Mononuclear cell (primary cell): Measurements from ENCODE around the gene WDR89. TPM values are rescaled to one million over a fixed set of nuclear protein-coding genes. Genes with fewer than 3 reads are reported as not detected.
"Not testable (repeated sequence)": the region's sequence is repeated elsewhere in the genome, so short reads cannot be mapped to it uniquely, and the experiment has no call there.

Experiments used
- H3K27me3 ChIP-seq: 2 replicates; pipeline ENCODE4 v1.6.0; 2011; ENCODE audit warnings: low read length, control low read depth; ENCODE audit not compliant: insufficient read depth
- H3K4me1 ChIP-seq: 2 replicates; pipeline ENCODE4 v1.5.1; 2011; ENCODE audit warnings: mild to moderate bottlenecking, low read length, control low read depth; ENCODE audit not compliant: insufficient read depth
- H3K4me3 ChIP-seq: 2 replicates; pipeline ENCODE4 v1.5.1; 2011; ENCODE audit warnings: mild to moderate bottlenecking, low read length, moderate library complexity
- H3K9me3 ChIP-seq: 2 replicates; pipeline ENCODE4 v1.5.1; 2011; ENCODE audit warnings: low read depth, mild to moderate bottlenecking, control low read depth, low read length
- total RNA-seq: library from RNA; depleted of rRNA; stranded (reverse); fragments of >200 nt; gene quantifications from one replicate; pipeline ENCODE4 v1.2.3, GENCODE V29; 2012

Gene WDR89
- total RNA-seq, 1 donor: 19.4 TPM

DNA sequence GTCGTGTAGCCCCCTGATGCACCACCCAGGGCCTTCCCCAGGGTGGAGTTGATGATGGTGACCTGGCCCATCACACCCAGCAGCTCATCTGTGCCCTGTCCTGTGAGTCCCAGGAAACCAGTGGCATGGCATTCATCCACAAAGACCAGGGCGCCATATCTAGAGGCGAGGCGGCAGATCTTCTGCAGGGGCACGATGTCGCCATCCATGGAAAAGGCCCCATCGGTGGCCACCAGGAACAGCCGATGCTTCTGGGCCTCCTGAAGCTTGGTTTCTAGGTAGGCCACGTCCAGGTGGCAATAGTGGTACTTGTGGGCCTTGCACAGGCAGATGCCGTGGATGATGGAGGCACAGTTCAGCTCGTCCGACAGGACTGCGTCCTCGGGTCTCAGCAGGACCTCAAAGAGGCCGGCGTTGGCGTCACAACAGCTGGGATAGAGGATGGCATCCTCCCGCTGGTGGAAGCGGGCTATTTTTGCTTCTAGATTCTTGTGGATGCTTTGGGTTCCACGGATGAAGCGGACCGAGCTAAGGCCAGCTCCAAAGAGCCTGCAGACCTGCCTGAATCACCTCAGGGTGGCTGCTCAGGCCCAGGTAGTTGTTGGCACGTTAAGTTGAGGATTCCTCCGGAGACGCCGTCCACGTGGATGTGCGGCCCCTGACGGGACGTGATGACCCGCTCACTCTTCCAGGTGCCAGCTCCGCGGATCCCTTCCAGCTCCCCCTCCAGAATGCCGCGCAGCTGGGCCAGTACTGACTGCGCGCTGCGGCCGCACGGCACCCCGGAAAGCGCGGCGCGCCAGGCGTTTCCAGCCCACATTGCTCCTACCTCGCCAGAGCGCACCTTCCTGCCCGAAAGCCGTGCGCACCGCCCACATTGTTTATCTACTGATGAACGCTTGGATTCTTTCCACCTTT is 47.0 kb downstream of the WDR89 start:
- Histone ChIP-seq H3K4me1 (no peaks in the 10 kb centered on the region), H3K4me3 (no peak overlapping the region), H3K27me3 (no peaks in the 10 kb centered on the region), H3K9me3 (no peaks in the 10 kb centered on the region)

DNA sequence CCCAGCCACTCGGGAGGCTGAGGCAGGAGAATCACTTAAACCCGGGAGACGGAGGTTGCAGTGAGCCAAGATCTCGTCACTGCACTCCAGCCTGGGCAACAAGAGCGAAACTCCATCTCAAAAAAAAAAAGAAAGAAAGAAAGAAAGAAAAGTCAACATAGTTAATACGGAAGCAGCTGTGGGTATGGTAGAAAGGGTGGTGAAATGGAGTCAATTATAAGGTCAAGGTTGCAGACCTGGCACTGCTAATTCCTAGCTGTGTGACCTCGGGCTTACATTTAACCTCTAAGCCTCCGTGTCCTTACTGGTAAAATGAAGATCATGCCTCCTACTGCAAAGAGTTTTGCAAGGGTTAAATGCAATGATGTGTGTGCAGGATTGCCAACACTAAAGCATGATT is 58.6 kb downstream of the WDR89 start:
- not testable (repeated sequence) for H3K4me1 ChIP-seq, H3K4me3 ChIP-seq, H3K9me3 ChIP-seq

DNA sequence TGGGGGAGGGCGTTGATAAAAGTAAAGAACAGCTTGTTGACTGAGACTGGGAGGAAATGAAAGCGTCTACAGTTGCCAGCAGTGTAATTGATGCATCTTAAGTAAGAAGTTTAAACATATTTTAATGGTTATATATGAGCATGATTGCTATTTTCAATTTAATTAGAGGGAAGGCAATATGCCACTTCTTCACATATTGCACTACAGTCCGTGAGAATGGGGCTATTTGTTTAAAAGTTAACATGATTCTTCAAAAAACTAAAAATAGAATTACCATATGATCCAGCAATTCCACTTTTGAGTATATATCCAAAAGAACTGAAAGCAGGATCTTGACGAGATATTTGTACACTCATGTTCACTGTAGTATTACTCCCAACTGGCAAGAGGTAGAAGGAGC is 60.2 kb downstream of the WDR89 start:
- Histone ChIP-seq H3K4me3 (no peak overlapping the region), H3K27me3 (no peaks in the 10 kb centered on the region), H3K4me1 (no peaks in the 10 kb centered on the region), H3K9me3 (no peaks in the 10 kb centered on the region)

More for the DNA sequence above, 58.6 kb downstream of the WDR89 start:
- not testable (repeated sequence) for H3K27me3 ChIP-seq

DNA sequence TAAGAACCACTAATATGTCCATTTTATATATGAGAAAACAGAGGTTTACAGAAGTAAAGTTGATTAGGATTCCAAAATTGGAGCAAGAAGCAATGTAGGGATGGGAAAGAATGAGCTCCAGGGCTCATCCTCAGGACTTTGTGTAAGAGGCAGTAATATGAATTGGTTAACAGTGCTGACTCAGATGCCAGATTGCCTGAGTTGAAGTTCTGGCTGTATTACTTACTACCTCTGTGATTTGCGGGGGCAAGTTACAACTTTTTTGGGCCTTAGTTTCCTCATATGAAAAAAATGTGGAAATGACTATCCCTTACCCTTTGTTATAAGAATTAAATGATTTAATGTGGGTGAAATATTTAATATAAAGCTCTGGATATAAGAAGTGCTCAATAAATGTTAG is 63.4 kb downstream of the WDR89 start:
- Histone ChIP-seq H3K4me3 (no peak overlapping the region), H3K9me3 (no peaks in the 10 kb centered on the region), H3K27me3 (no peaks in the 10 kb centered on the region), H3K4me1 (no peaks in the 10 kb centered on the region)

DNA sequence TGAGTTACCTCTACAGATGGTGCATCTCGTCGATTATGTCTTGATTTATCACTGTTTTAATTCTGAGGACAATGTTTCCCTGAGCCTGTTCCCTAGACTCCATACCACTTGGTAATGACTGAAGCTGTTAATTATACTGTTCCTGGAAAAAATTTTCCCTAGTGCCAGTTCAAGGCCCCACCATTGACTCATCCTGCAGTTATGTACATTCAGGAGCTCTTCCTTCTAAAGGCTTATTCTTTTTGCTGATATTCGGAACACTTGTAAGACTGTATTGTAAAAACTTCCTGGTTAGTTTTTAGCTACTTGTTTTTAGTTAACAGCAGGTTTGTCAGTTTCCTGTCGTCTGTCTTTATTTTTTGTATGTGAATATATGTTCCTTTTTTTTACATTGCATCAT is 68.1 kb downstream of the WDR89 start:
- no peak overlapping the region for H3K4me3 ChIP-seq
- H3K4me1 ChIP-seq: no peaks in the 10 kb centered on the region
- no peaks in the 10 kb centered on the region for H3K9me3 ChIP-seq
- H3K27me3 ChIP-seq: no peaks in the 10 kb centered on the region

DNA sequence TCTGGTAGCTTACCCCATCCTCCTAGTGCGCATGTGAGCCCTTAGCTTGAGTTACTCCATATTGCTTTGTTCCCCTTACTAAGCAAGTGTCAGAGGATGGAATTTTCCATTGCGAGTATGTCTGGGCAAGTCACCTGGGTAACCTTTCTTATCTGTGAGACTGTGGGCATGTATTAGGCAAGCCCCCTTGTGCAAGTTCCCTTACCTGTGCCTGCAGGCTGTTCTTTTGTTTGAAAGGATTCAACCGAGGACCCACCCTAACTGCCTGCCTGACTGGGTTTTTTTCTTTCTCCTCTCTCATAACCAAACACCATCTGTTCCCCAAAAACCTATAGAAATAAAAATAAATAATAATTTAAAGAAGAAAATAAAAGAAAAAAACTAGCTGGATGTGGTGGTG is 76.2 kb downstream of the WDR89 start:
- Histone ChIP-seq H3K27me3 (peaks cover 3% of the 10 kb centered on the region), H3K4me1 (no peaks in the 10 kb centered on the region), H3K4me3 (no peak overlapping the region), H3K9me3 (no peaks in the 10 kb centered on the region)

DNA sequence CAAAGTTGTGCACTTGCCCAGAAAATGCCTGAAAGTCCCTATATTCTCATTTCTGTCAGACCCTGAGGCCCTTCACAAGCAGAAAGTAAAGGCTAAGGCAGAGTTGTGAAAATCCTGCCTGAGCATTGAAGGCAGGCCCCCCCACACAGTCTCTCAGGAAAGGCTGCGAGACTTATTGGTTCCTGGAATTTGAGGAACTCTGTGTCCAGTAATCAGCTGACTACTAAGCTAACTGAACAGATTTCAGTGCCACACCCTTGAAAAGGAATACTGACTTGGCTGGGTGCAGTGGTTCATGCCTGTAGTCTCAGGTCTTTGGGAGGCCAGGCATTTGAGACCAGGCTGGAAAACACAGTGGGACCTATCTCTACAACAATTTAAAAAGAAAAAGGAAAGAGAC is 77.4 kb downstream of the WDR89 start:
- no peaks in the 10 kb centered on the region for H3K9me3 ChIP-seq
- no peaks in the 10 kb centered on the region for H3K4me1 ChIP-seq

DNA sequence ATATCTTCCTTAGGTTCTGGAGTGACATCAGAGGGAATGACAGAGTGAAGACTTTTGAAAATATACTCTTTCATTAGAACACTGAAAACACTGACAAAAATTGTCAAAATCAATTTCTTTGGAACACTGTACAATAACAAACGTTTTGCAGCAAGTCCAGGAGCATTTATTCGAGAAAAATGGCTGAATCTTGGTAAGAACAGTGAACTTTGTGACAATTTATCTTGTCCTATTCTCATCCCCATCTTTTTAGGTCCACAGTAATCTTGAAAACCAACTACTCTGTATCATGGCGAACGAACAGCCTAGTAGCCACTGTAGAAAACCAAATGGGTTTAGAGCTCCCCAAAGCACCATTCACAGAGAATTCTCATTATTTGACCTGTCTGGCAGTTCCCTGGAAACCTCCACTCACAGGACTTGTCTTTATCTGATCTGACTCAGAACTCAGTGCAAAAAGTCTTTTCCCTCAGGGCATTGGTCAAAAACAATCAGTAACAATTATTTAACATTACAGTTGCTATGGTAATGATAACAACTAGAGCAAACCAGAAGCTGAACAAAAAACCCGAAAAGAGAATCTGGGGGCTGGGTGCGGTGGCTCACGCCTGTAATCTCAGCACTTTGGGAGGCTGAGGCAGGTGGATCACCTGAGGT is 78.2 kb downstream of the WDR89 start:
- H3K4me1 ChIP-seq: no peaks in the 10 kb centered on the region
- H3K4me3 ChIP-seq: no peak overlapping the region
- H3K9me3 ChIP-seq: no peaks in the 10 kb centered on the region
- H3K27me3 ChIP-seq: peaks cover 3% of the 10 kb centered on the region

More for the DNA sequence above, 77.4 kb downstream of the WDR89 start:
- Histone ChIP-seq H3K4me3 (no peak overlapping the region), H3K27me3 (peaks cover 3% of the 10 kb centered on the region)

DNA sequence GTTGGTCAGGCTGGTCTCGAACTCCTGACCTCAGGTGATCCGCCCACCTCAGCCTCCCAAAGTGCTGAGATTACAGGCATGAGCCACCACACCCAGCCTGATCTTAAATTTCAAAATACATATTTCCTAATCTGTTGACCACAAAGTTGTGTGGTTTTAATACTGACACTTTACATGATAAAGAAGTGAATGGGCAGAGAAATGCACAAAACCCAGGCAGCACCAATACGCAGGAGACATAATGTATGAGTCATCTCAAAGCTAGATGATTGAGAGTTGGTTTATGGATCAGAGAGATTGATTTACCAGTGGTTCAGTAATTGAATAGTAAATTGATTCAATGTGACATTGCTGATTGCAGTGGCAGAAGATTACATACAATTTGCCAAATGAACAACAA is 79.3 kb downstream of the WDR89 start:
- H3K27me3 ChIP-seq: peaks cover 3% of the 10 kb centered on the region
- no peaks in the 10 kb centered on the region for H3K4me1 ChIP-seq
- no peak overlapping the region for H3K4me3 ChIP-seq
- H3K9me3 ChIP-seq: no peaks in the 10 kb centered on the region

DNA sequence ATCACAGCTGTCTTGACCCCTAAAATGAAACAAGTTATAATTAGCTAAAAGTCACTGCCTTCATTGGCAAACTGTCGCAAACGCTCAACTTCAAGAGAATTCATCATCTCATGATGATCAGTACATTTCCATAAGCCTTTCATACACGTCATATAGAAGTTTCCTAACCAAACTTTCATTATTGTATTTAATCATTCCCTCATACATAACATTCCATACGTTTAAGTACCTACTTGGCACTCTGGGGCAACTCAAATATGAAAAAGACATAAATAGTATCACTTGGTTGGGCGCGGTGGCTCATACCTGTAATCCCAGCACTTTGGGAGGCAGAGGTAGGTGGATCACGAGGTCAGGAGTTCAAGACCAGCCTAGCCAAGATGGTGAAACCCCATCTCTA is 86.1 kb downstream of the WDR89 start:
- H3K4me1 ChIP-seq: no peaks in the 10 kb centered on the region
- H3K4me3 ChIP-seq: no peak overlapping the region
- H3K9me3 ChIP-seq: no peaks in the 10 kb centered on the region
- no peaks in the 10 kb centered on the region for H3K27me3 ChIP-seq

DNA sequence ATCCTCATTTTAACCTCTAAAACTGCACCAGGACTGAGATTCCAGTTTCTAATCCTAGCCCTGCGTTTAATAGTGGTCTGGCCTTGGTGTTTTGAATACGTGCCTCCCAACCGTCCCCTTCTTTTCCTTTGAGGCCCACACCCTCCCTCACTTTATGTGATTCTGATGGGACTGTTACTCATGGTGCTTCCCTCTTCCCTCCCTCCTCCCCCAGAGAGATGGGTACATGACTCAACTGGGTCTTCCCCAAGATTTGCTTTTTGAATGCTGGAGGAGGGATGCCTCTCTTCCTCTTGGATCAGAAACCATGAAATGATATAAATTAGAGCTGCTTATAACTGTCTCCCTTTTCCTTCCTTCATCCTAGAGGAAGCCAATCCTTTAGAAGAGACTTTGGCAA is 90.3 kb downstream of the WDR89 start:
- no peak overlapping the region for H3K4me3 ChIP-seq
- no peaks in the 10 kb centered on the region for H3K4me1 ChIP-seq
- no peaks in the 10 kb centered on the region for H3K27me3 ChIP-seq
- no peaks in the 10 kb centered on the region for H3K9me3 ChIP-seq

DNA sequence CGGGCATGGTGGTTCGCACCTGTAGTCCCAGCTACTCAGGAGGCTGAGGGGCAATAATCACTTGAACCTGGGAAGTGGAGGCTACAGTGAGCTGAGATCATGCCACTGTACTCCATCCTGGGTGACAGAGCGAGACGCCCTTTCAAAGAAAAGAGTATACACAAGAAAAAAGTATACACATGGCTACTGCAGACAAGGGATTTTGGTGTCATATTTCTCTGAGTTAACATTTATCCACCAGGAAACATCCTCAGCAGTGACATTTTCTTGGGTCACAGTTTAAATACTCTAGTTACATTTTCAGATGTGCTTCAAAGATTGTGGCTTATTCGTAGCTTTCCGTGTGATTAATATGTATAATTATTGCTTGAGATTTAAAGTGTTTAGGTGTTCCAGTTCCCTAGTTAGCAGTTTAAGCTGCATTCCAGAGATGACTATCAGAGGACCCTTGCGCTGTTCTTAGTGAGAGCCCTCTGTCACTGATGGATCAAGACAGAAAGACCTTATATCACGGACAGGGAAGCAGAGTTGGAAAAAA is 93.8 kb downstream of the WDR89 start:
- Histone ChIP-seq H3K4me3 (no peak overlapping the region), H3K4me1 (peaks cover 4% of the 10 kb centered on the region), H3K27me3 (no peaks in the 10 kb centered on the region), H3K9me3 (no peaks in the 10 kb centered on the region)

Other genes with a start within 250 kb of the WDR89 start
- gene PPP2R5E, start 98.5 kb downstream of the WDR89 start, total RNA-seq: 24.1 TPM
- gene SGPP1, start 86.2 kb upstream of the WDR89 start, total RNA-seq: 21.8 TPM
- 131 TPM for gene SYNE2, start 211.1 kb upstream of the WDR89 start, total RNA-seq